ENCODE results near the gene AQP2.

DNA sequence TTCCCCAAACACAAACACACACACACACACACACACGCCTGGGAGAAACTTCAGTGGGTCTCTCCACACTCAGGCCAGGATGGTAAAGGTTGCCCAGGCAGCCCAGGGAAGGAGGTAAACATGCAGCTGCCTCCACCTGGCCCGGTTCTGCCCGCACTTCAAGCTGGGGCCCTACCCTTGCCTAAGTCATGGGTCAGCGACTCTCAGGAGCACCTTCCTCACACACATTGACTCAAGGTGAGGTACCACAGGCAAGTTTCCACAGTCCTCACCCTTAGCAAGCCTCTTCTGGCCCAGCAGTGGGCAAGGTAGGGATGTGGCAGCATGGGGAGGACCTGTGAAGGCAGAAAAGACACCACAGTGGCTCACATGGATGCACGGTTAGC is 32.8 kb upstream of the AQP2 start:
- TF ChIP-seq POLR2A (IDR thresholded peaks at IDR 0.05; ENCODE audit: low read length) (no peak), GATA1 (IDR thresholded peaks at IDR 0.05; ENCODE audit: low read depth, low read length) (no peak)

All from erythroblast (primary cell).